Right renal cortex interstitium (tissue), 3 donors: Measurements from ENCODE around the gene PHF21B. TPM values are rescaled to one million over a fixed set of nuclear protein-coding genes. Genes with fewer than 3 reads are reported as not detected.

Source experiments
- DNase-seq, 3 donors: peaks; one replicate each; pipeline ENCODE4 v3.0.0-alpha.2; 2013; ENCODE audit warnings: low read depth in 3 of 3, low spot score in 2 of 3
- polyA plus RNA-seq, 3 donors: library from polyadenylated mRNA; unstranded; fragments of 120-200 nt; gene quantifications; one replicate each; pipeline ENCODE4 v1.2.1, GENCODE V29; 2013; ENCODE audit not compliant: insufficient read length in 3 of 3

Gene PHF21B
- polyA plus RNA-seq, 3 donors, result 3.0 to 4.2 (median 3.1) TPM

- DNase-seq, result no peak
Observed at GRCh38 chr22:44994399-44995104, 15.3 kb downstream of the PHF21B start.

- no peak for DNase-seq
Observed at GRCh38 chr22:44992166-44992565, 17.6 kb downstream of the PHF21B start.

- DNase-seq, result no peak
Observed at GRCh38 chr22:44991218-44991617, 18.6 kb downstream of the PHF21B start.

- no peak for DNase-seq
Observed at GRCh38 chr22:44990810-44991209, 19.0 kb downstream of the PHF21B start.

- DNase-seq, result no peak
Observed at GRCh38 chr22:44990328-44990727, 19.5 kb downstream of the PHF21B start.

GRCh38 chr22:44988671-44989070, 21.1 kb downstream of the PHF21B start:
- DNase-seq, result no peak

GRCh38 chr22:44986926-44987325, 22.9 kb downstream of the PHF21B start:
- DNase-seq, result peak in 1 of 3 donors; percentile 7

GRCh38 chr22:44985906-44986527, 23.8 kb downstream of the PHF21B start:
- DNase-seq, result no peak

GRCh38 chr22:44983878-44984482, 25.8 kb downstream of the PHF21B start:
- no peak for DNase-seq

- DNase-seq, result no peak
Observed at GRCh38 chr22:44982445-44982844, 27.4 kb downstream of the PHF21B start.

- no peak for DNase-seq
Observed at GRCh38 chr22:44981857-44982256, 27.9 kb downstream of the PHF21B start.

- DNase-seq, result no peak
Observed at GRCh38 chr22:44979154-44979553, 30.7 kb downstream of the PHF21B start.

GRCh38 chr22:44975427-44976262, 34.2 kb downstream of the PHF21B start:
- DNase-seq, result peak; percentile 80 to 90 (median 82)

GRCh38 chr22:44974454-44974853, 35.4 kb downstream of the PHF21B start:
- DNase-seq, result no peak

GRCh38 chr22:44973829-44974228, 36.0 kb downstream of the PHF21B start:
- DNase-seq, result no peak

GRCh38 chr22:44972363-44973083, 37.3 kb downstream of the PHF21B start:
- no peak for DNase-seq

- no peak for DNase-seq
Observed at GRCh38 chr22:44971651-44972362, 38.0 kb downstream of the PHF21B start.

- DNase-seq, result no peak
Observed at GRCh38 chr22:44970291-44970690, 39.5 kb downstream of the PHF21B start.

- DNase-seq, result no peak
Observed at GRCh38 chr22:44969817-44970216, 40.0 kb downstream of the PHF21B start.

GRCh38 chr22:44968736-44969135, 41.1 kb downstream of the PHF21B start:
- no peak for DNase-seq
